ENCODE measurements around the gene EIF4G3.
"Not testable (repeated sequence)": the region's sequence is repeated elsewhere in the genome, so short reads cannot be mapped to it uniquely, and the experiment has no call there.

EIF4G3 gene

GRCh38 chr1:20913242-20913641 lies 263.5 kb downstream of the EIF4G3 start:
- DNase-seq = no peak
- Histone ChIP-seq H3K27ac (no peak overlapping the region), H3K36me3 (replicated peaks) (no peaks in the 10 kb centered on the region), H3K27me3 (replicated peaks) (no peaks in the 10 kb centered on the region), H3K4me3 (ENCODE audit: low read depth, low read length) (no peak overlapping the region)
- in situ Hi-C loops (cut with HindIII; ENCODE audit: low pct_ligation_motif_present, low sequenced_read_pairs) = no loop called here
- TF ChIP-seq CTCF (IDR thresholded peaks at IDR 0.05; ENCODE audit: low read depth, low read length, missing control alignments) = no peak

GRCh38 chr1:20907526-20907925 lies 269.2 kb downstream of the EIF4G3 start:
- H3K27me3 ChIP-seq (replicated peaks); in situ Hi-C loops (cut with HindIII; ENCODE audit: low pct_ligation_motif_present, low sequenced_read_pairs); DNase-seq; H3K27ac ChIP-seq; H3K36me3 ChIP-seq (replicated peaks); H3K4me3 ChIP-seq (ENCODE audit: low read depth, low read length): not testable (repeated sequence)

GRCh38 chr1:20903437-20903836 lies 273.3 kb downstream of the EIF4G3 start:
- H3K36me3 ChIP-seq (replicated peaks) = no peaks in the 10 kb centered on the region
- TF ChIP-seq CTCF (IDR thresholded peaks at IDR 0.05; ENCODE audit: low read depth, low read length, missing control alignments) = no peak
- peak; percentile 5 for DNase-seq

GRCh38 chr1:20900056-20900455 lies 276.6 kb downstream of the EIF4G3 start:
- in situ Hi-C loops (cut with HindIII; ENCODE audit: low pct_ligation_motif_present, low sequenced_read_pairs) = no loop called here
- no peaks in the 10 kb centered on the region for H3K27me3 ChIP-seq (replicated peaks)

More at GRCh38 chr1:20903437-20903836, 273.3 kb downstream of the EIF4G3 start:
- Histone ChIP-seq H3K27me3 (replicated peaks) (no peaks in the 10 kb centered on the region), H3K27ac (no peak overlapping the region), H3K4me3 (ENCODE audit: low read depth, low read length) (no peak overlapping the region)
- in situ Hi-C loops (cut with HindIII; ENCODE audit: low pct_ligation_motif_present, low sequenced_read_pairs) = no loop called here

GRCh38 chr1:20899154-20899972 lies 277.3 kb downstream of the EIF4G3 start:
- Histone ChIP-seq H3K4me3 (ENCODE audit: low read depth, low read length) (no peak overlapping the region), H3K36me3 (replicated peaks) (no peaks in the 10 kb centered on the region), H3K27ac (no peak overlapping the region), H3K27me3 (replicated peaks) (no peaks in the 10 kb centered on the region)
- in situ Hi-C loops (cut with HindIII; ENCODE audit: low pct_ligation_motif_present, low sequenced_read_pairs) = no loop called here
- no peak for TF ChIP-seq CTCF (IDR thresholded peaks at IDR 0.05; ENCODE audit: low read depth, low read length, missing control alignments)
- DNase-seq = no peak

More at GRCh38 chr1:20900056-20900455, 276.6 kb downstream of the EIF4G3 start:
- Histone ChIP-seq H3K27ac (no peak overlapping the region), H3K4me3 (ENCODE audit: low read depth, low read length) (no peak overlapping the region), H3K36me3 (replicated peaks) (no peaks in the 10 kb centered on the region)
- DNase-seq = no peak
- no peak for TF ChIP-seq CTCF (IDR thresholded peaks at IDR 0.05; ENCODE audit: low read depth, low read length, missing control alignments)

- Histone ChIP-seq H3K36me3 (replicated peaks) (peaks cover 8% of the 10 kb centered on the region), H3K27me3 (replicated peaks) (no peaks in the 10 kb centered on the region), H3K27ac (no peak overlapping the region), H3K4me3 (ENCODE audit: low read depth, low read length) (no peak overlapping the region)
- no peak for TF ChIP-seq CTCF (IDR thresholded peaks at IDR 0.05; ENCODE audit: low read depth, low read length, missing control alignments)
- in situ Hi-C loops (cut with HindIII; ENCODE audit: low pct_ligation_motif_present, low sequenced_read_pairs) = no loop called here
- DNase-seq = peak; percentile 1
Observed at GRCh38 chr1:20896826-20897225, 279.9 kb downstream of the EIF4G3 start.

Measured in brain microvascular endothelial cell (primary cell).